Activated T-helper 17 cell treated with anti-CD3 and anti-CD28 coated beads, Interleukin-2, amount 50 U/mL, for 72 hours (primary cell): ENCODE data around the gene NDC80. TPM values are rescaled to one million over a fixed set of nuclear protein-coding genes. Genes with fewer than 3 reads are reported as not detected.
A peak's percentile ranks its signal among the peaks of the same experiment; 100 is the strongest.
"Not testable (repeated sequence)": the region's sequence is repeated elsewhere in the genome, so short reads cannot be mapped to it uniquely, and the experiment has no call there.

Source experiments
- ATAC-seq: fragments of 150-1000 bp; cut with Tn5 transposase; replicated peaks from 2 replicates; pipeline ENCODE4 v1.10.0; 2021; ENCODE audit warnings: mild to moderate bottlenecking, moderate library complexity
- H3K27ac Mint-ChIP-seq: one replicate; pipeline ENCODE4 v1.8.0; 2022; ENCODE audit warnings: mixed read lengths
- H3K27me3 Mint-ChIP-seq: one replicate; pipeline ENCODE4 v1.8.0; 2022; ENCODE audit warnings: mixed read lengths
- H3K36me3 Mint-ChIP-seq: one replicate; pipeline ENCODE4 v1.8.0; 2022; ENCODE audit warnings: low read depth, mild to moderate bottlenecking, mixed read lengths
- H3K4me1 Mint-ChIP-seq: one replicate; pipeline ENCODE4 v1.8.0; 2022; ENCODE audit warnings: mixed read lengths
- H3K4me3 Mint-ChIP-seq: one replicate; pipeline ENCODE4 v1.8.0; 2022; ENCODE audit warnings: mild to moderate bottlenecking, mixed read lengths
- H3K9me3 Mint-ChIP-seq: one replicate; pipeline ENCODE4 v1.8.0; 2022; ENCODE audit warnings: mixed read lengths
- total RNA-seq, 2 donors: library from RNA; stranded (reverse); gene quantifications; one replicate each; pipeline ENCODE4 v1.2.3, GENCODE V29; 2022

Gene NDC80
- 10 to 100 TPM; 64.4 to 68.9 TPM for total RNA-seq

DNA sequence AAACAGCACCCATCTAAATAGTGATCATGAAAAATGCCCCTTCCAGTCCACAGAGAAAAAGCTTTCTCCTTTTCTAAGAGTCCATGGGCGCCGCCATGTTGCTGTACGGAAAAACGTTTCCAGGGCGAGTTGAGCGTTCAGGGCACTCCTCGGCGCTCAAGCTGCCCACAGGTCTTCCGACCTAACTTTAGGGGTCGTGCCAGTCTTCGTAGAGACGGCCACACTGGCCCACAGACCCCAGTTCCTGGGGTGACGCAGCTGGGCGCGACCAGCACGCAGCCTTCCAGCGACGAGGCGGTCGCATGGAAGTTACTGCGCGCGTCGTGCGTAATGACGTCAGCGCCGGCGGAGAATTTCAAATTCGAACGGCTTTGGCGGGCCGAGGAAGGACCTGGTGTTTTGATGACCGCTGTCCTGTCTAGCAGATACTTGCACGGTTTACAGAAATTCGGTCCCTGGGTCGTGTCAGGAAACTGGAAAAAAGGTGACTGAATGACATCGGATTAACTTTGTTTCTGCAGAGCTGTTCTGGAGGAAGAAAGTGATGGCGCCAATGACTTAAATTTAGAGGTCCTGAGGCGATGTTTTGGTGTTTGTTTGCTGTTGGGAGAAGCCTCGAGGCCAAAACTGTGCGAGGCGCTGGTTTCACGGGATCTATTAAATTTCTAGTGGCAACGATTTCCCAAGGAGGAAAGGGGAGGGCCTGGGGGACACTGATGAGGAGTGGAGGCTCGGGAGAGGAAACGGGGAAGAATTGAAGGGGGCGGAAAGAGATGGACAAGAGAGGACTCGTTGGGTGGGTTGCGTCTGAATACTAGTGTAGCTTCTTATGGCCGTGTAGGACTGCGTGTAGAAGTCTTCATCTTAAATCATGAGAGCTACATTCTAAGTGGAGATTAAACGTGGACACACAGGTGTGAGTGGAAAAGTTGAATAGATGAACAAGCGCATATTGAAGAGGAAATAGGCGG lies at the start of gene NDC80, which contains the start of gene METTL4:
NDC80 (plus strand) TSS at position 358 of the 971 bp plus-strand sequence. CDS start 1,429 bp downstream, outside the sequence.
METTL4 (minus strand) TSS at position 306 of the 971 bp plus-strand sequence. CDS start 4,289 bp downstream, outside the sequence.
- peaks cover 30% of the 10 kb centered on the region for H3K4me1 Mint-ChIP-seq
- no peaks in the 10 kb centered on the region for H3K9me3 Mint-ChIP-seq
- H3K36me3 Mint-ChIP-seq: peaks cover 70% of the 10 kb centered on the region
- H3K4me3 Mint-ChIP-seq: peak within 1 kb of the TSS; percentile 99
- ATAC-seq: peak; percentile 91
- no peaks in the 10 kb centered on the region for H3K27me3 Mint-ChIP-seq
- H3K27ac Mint-ChIP-seq: peak within 1 kb of the TSS; percentile 100

DNA sequence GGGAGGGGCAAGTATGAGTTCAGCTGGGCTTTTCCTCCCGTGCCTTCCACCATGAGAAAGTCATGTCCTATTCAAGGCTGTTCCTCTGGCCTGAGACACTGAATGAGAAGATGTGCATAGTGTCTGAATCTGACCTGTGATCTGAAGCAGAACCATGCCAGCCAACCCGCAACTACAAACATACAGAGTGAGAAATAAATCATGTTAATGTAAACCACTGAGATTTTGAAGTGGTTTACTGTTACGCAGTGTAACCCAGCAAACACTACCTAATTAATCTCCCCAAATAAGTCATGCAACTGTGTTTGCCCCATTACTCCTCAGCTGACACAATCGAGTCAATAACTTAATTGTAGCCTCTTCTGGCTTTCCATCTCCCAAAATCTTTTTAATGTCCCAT lies 49.2 kb upstream of the NDC80 start:
- H3K4me3 Mint-ChIP-seq: no peak overlapping the region
- no peak for ATAC-seq
- no peak overlapping the region for H3K27ac Mint-ChIP-seq
- H3K4me1 Mint-ChIP-seq: no peaks in the 10 kb centered on the region
- H3K27me3 Mint-ChIP-seq: no peaks in the 10 kb centered on the region
- no peaks in the 10 kb centered on the region for H3K9me3 Mint-ChIP-seq
- no peaks in the 10 kb centered on the region for H3K36me3 Mint-ChIP-seq

DNA sequence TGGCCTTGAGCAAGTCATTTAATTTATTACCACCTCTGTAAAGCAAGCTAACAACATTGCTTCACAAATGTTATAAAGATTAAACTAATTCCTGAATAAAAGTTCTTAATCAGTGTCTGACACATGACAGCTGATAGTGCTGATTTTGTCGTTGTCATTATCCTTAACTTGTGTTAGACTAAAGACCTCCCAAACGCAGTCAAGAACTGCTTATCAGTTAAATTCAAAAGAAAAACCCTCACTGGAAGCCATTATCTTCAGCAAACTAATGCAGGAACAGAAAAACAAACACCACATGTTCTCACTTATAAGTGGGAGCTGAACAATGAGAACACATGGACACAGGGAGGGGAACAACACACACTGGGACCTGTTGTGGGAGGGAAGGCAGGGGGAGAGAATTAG lies 46.6 kb upstream of the NDC80 start:
- H3K4me3 Mint-ChIP-seq, H3K27me3 Mint-ChIP-seq, ATAC-seq, H3K9me3 Mint-ChIP-seq, H3K36me3 Mint-ChIP-seq, H3K4me1 Mint-ChIP-seq, H3K27ac Mint-ChIP-seq: not testable (repeated sequence)

DNA sequence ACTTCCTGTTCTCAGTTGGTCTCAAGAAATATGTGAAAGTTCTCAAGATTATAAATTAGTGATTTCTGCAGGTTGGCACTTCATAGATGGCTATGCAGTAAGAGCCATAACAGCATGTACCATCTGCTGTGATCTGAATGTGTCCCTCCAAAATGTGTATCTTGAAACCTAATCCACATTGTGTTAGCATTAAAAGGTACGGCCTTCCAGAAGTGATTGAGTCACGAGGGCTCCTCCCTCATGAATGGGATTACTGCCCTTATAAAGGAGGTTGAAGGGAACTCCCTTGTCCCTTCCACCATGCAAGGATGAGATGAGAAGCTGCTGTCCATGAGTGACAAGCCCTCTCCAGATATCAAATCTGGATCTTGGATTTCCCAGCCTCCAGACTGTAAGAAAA lies 45.0 kb upstream of the NDC80 start:
- H3K36me3 Mint-ChIP-seq: peaks cover 5% of the 10 kb centered on the region
- H3K4me1 Mint-ChIP-seq: no peaks in the 10 kb centered on the region

DNA sequence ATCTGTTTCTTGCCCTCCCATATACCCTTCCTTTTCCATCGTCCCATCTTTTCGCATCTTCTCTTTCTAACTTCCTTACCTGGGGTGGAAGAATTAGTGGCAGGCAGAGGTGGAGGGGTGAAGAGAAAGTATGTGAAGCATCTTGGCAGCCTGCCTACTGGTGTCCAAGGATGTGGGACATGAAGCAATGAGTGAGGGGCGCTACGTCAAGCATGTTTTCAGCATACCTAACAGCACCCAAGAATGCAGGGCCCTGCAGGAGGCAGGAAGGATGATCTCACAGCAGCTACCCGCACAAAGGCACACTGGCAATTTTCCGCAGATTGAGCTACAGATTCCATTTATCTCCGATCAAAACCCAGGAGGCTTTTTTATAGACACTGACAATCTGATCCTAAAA lies 42.2 kb upstream of the NDC80 start:
- H3K36me3 Mint-ChIP-seq: peaks cover 19% of the 10 kb centered on the region
- no peaks in the 10 kb centered on the region for H3K9me3 Mint-ChIP-seq
- no peak overlapping the region for H3K27ac Mint-ChIP-seq
- ATAC-seq: no peak
- H3K4me3 Mint-ChIP-seq: no peak overlapping the region
- no peaks in the 10 kb centered on the region for H3K4me1 Mint-ChIP-seq
- H3K27me3 Mint-ChIP-seq: no peaks in the 10 kb centered on the region

More for the DNA sequence above, 45.0 kb upstream of the NDC80 start:
- Mint-ChIP-seq H3K27me3 (no peaks in the 10 kb centered on the region), H3K27ac (no peak overlapping the region), H3K4me3 (no peak overlapping the region), H3K9me3 (no peaks in the 10 kb centered on the region)
- ATAC-seq: no peak

DNA sequence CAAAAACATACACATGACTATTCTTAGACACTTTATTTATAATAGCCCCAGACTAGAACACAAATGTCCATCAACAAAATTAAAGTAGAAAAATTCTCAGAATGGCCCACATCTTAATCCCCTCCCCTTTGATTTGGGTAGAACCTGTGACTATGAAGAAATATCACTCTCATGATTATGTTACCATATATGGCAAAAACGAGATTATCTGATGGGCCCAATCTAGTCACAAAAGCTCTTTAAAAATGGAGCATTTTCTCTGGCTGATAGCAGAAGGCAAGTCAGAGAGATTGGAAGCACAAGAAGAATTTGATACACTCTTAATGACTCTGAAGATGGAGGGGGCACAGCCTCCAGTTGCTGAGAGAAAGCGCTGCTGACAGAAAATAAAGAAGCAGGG lies 39.6 kb upstream of the NDC80 start:
- Mint-ChIP-seq H3K4me1 (no peaks in the 10 kb centered on the region), H3K36me3 (peaks cover 36% of the 10 kb centered on the region), H3K9me3 (no peaks in the 10 kb centered on the region), H3K27me3 (no peaks in the 10 kb centered on the region), H3K4me3 (no peak overlapping the region), H3K27ac (no peak overlapping the region)
- no peak for ATAC-seq

DNA sequence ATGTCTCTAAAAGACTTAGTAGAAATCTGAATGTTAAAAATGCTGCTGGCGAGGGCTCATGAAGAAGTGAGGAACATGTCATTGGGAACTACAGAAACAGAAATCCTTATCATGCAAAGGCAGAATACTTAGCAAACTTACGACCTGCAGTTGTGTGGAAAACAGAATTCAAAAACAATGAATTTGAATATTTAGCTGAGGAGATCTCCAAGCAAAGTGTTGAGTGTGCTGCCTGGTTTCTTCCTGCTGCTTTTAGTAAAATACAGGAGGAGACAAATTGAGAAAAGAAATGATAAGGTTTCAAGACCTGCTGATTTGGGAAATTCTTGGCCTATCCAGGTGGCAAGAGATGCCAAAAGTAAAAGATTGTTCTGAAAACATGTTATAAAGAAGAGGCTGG lies 38.6 kb upstream of the NDC80 start:
- no peak for ATAC-seq
- Mint-ChIP-seq H3K27ac (no peak overlapping the region), H3K9me3 (no peaks in the 10 kb centered on the region), H3K4me1 (no peaks in the 10 kb centered on the region), H3K27me3 (no peaks in the 10 kb centered on the region), H3K4me3 (no peak overlapping the region), H3K36me3 (peaks cover 43% of the 10 kb centered on the region)

DNA sequence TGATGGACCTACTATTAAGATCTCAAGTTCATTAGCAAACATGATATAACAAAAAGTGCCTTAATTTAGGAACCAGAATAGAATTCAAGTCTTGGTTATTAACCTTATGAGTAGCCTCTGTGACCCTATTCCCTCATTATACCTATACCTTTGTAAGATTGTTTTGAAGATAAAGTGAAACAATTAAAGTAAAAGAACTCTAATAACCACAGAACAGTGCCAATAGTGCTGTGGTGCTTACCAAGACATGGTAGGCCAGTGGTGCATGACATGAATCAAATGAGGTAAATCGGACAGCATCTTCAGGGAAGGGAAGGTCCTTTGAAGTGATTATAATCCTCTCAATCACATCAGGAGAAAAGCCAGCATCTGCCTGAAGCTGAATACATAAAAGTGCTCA lies 36.5 kb upstream of the NDC80 start:
- no peaks in the 10 kb centered on the region for H3K9me3 Mint-ChIP-seq
- ATAC-seq: no peak
- H3K36me3 Mint-ChIP-seq: peaks cover 62% of the 10 kb centered on the region
- H3K4me3 Mint-ChIP-seq: no peak overlapping the region
- no peak overlapping the region for H3K27ac Mint-ChIP-seq
- H3K27me3 Mint-ChIP-seq: no peaks in the 10 kb centered on the region
- H3K4me1 Mint-ChIP-seq: no peaks in the 10 kb centered on the region

DNA sequence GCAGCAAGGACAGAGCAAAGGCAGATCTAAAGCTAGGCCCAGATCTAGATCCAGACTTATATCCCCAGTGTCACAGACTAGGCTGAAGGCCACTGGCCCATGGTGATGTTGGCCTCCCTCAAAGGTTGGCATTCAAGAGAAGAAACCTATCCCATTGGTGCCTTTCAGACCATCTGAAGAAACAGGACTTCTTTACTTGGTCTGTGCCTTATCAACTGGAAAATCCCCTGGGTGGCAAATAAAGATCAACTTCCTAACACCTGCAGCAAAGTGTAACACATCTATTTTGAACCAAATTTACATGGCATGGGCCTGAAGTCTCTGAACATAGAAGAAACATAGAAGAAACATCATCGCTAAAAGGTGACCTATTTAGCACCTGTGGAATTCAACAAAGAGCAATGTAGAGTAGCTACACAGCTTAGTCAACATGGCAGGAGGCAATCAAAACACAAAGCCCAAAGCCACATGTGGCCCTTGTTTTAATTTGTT lies 35.9 kb upstream of the NDC80 start:
- Mint-ChIP-seq H3K4me1 (no peaks in the 10 kb centered on the region), H3K27ac (no peak overlapping the region), H3K27me3 (no peaks in the 10 kb centered on the region), H3K4me3 (no peak overlapping the region), H3K36me3 (peaks cover 68% of the 10 kb centered on the region), H3K9me3 (no peaks in the 10 kb centered on the region)
- no peak for ATAC-seq

DNA sequence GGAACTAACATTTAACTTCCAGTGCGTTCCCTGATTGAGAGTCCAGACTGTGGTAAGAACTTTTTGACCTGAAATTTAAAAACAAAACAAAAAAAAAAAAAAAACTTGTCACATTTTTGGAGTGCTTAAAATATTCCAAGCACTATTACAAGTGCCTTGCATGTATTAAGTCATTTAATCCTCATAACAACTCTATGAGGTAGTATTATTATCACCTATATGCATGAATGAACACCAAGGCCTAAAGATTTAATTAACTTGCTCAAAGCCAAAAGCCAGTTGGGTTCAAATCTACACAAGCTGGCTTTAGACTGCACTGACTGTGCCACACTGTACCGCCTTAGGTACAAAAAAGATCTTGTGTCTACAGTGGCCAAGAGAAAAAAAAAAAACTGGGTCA lies 35.3 kb upstream of the NDC80 start:
- no peaks in the 10 kb centered on the region for H3K4me1 Mint-ChIP-seq
- H3K27me3 Mint-ChIP-seq: no peaks in the 10 kb centered on the region
- peaks cover 67% of the 10 kb centered on the region for H3K36me3 Mint-ChIP-seq
- no peak overlapping the region for H3K4me3 Mint-ChIP-seq
- H3K9me3 Mint-ChIP-seq: no peaks in the 10 kb centered on the region
- no peak for ATAC-seq
- no peak overlapping the region for H3K27ac Mint-ChIP-seq

DNA sequence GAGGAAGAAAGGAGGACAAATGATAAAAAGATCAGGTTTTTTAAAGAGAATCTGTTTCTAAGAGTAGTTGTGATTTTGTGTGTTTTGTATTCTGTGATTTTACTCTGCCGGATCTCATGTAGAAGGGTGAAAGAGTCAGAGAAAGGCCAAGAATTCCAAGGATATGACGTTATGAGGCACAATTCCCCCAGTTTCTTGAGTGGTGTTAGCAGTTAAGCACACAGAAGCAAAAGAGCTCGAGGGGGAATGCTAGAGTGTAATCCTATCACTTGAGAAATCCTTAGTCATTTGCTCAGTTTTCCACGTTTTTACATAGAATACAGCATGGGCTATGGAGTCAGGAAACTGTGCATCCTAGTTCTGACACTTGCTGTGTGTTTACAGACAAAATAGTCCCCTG lies 34.9 kb upstream of the NDC80 start:
- H3K27me3 Mint-ChIP-seq: no peaks in the 10 kb centered on the region
- no peaks in the 10 kb centered on the region for H3K9me3 Mint-ChIP-seq
- no peak overlapping the region for H3K27ac Mint-ChIP-seq
- H3K36me3 Mint-ChIP-seq: peaks cover 67% of the 10 kb centered on the region
- H3K4me3 Mint-ChIP-seq: no peak overlapping the region
- no peak for ATAC-seq
- no peaks in the 10 kb centered on the region for H3K4me1 Mint-ChIP-seq

DNA sequence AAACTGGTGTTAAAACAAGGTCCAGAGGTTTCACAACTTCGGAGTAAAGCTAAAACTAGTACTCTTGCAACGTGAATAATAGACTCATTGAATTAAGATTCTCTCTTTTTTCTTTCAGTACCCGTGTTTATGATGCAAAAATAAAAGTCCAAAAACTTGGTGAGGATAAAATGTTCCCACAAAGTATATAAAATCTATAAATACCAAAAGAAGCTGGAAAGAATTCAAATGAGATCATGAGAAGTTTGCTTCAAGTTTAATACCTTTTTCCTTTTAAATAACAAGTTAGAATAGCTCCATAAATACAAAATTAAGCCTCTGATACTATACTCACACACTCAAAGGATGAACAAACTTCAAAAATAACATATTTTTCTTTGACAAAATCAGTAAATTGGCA lies 34.1 kb upstream of the NDC80 start:
- Mint-ChIP-seq H3K27ac (no peak overlapping the region), H3K36me3 (peaks cover 67% of the 10 kb centered on the region), H3K27me3 (no peaks in the 10 kb centered on the region), H3K9me3 (no peaks in the 10 kb centered on the region), H3K4me1 (no peaks in the 10 kb centered on the region), H3K4me3 (no peak overlapping the region)
- no peak for ATAC-seq

DNA sequence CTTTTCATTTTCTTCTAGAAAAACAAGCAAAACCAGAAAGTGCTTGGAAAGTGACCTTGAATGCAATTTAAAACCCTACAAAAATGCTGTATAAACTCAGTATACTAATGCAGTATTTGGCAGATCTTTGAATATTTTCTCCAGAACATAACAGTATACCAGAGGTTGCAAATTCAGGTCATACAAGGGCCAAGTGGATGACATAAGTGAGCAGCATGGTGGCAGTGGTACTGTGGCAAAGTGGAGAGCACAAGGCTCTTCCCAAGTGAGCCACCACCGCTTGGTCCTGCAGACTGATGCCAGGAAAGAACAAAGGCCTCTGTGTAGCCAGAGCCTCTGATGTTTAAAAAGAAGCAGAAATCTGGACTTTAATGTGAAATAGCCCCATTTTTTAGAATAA lies 33.1 kb upstream of the NDC80 start:
- no peaks in the 10 kb centered on the region for H3K27me3 Mint-ChIP-seq
- H3K27ac Mint-ChIP-seq: no peak overlapping the region
- H3K4me3 Mint-ChIP-seq: no peak overlapping the region
- peaks cover 61% of the 10 kb centered on the region for H3K36me3 Mint-ChIP-seq
- H3K4me1 Mint-ChIP-seq: no peaks in the 10 kb centered on the region
- no peak for ATAC-seq
- H3K9me3 Mint-ChIP-seq: no peaks in the 10 kb centered on the region

DNA sequence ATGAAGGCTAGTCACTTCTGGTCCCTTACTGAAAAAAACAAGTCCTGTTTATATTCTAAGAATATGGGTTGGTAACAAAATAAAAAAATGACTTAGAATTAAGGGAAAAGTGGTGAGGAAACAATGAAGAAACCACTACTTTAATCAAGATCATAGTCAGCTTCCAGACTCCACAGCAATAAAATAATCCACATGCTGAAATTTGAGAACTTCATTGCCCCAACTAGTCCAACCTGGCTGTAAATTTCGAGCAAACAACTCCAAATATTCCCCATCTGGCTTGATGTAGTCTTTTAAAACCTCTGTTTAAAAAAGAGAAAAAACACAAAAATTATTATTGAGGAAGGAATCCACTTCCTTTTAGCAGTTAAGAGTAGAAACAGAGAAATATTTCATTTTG lies 32.5 kb upstream of the NDC80 start:
- Mint-ChIP-seq H3K9me3 (no peaks in the 10 kb centered on the region), H3K4me1 (no peaks in the 10 kb centered on the region), H3K36me3 (peaks cover 64% of the 10 kb centered on the region), H3K27ac (no peak overlapping the region), H3K27me3 (no peaks in the 10 kb centered on the region), H3K4me3 (no peak overlapping the region)
- ATAC-seq: no peak

DNA sequence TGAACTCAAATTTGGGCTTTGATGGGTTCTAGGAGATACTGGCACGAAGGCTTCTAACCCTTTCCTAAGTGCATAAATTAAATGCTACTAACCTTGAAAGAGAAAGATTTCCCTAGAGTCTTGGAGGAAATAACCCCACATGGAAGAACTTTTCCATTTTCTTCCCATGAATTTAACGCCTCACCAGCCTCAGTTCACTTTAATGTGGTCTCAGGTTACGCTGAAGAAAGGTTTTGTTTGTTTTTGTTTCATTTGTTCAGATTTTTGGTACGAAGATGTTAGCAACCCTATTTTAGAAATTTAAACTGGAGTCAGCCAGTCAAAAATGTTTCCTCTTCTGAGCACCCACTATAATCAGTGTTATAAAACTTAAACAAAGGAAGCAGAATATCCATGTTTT lies 30.8 kb upstream of the NDC80 start:
- no peak overlapping the region for H3K4me3 Mint-ChIP-seq

More for the DNA sequence above, 30.8 kb upstream of the NDC80 start:
- Mint-ChIP-seq H3K36me3 (peaks cover 49% of the 10 kb centered on the region), H3K4me1 (no peaks in the 10 kb centered on the region), H3K9me3 (no peaks in the 10 kb centered on the region), H3K27me3 (no peaks in the 10 kb centered on the region), H3K27ac (no peak overlapping the region)
- ATAC-seq: no peak
